ENCODE results near the gene RSPH10B. TPM values are rescaled to one million over a fixed set of nuclear protein-coding genes. Genes with fewer than 3 reads are reported as not detected.

RSPH10B gene
- total and polyA plus RNA-seq, 12 donors, result 0.28 to 7.0 (median 0.67) TPM; not detected in 1

Small RNA genes within 50 kb of the gene (small RNA-seq; reads per million reads assigned to genes)
- gene RF00019 (0 reads per million in 2 donors), gene SNORA80D (0.12 to 0.42 reads per million in 2 donors)

Other genes with a start within 250 kb of the RSPH10B start
- gene RNF216, start 189.0 kb downstream of the RSPH10B start, total RNA-seq, result 10 to 100 TPM; 13.7 to 35.7 (median 27.8) TPM
- gene RNF216, start 189.0 kb downstream of the RSPH10B start, polyA plus RNA-seq, result 10 to 100 TPM; 13.6 to 19.6 (median 14.6) TPM
- not detected for gene OCM, start 89.9 kb downstream of the RSPH10B start, total RNA-seq
- under 1 TPM; 0.26 to 0.80 (median 0.64) TPM for gene OCM, start 89.9 kb downstream of the RSPH10B start, polyA plus RNA-seq
- 100 to 1,000 TPM in 4 of 9 donors, 10 to 100 TPM in 5; 76.5 to 140 (median 96.1) TPM for gene CCZ1, start 72.0 kb downstream of the RSPH10B start, total RNA-seq
- 100 to 1,000 TPM in 1 of 3 donors, 10 to 100 TPM in 2; 49.2 to 132 (median 76.0) TPM for gene CCZ1, start 72.0 kb downstream of the RSPH10B start, polyA plus RNA-seq
- 10 to 100 TPM in 8 of 9 donors, 1 to 10 TPM in 1; 7.3 to 18.0 (median 14.7) TPM for gene PMS2, start 38.4 kb upstream of the RSPH10B start, total RNA-seq
- gene PMS2, start 38.4 kb upstream of the RSPH10B start, polyA plus RNA-seq, result 10 to 100 TPM in 1 of 3 donors, 1 to 10 TPM in 2; 4.7 to 13.6 (median 6.4) TPM
- gene AIMP2, start 38.6 kb upstream of the RSPH10B start, total RNA-seq, result 10 to 100 TPM; 27.3 to 77.5 (median 45.3) TPM
- 10 to 100 TPM; 10.5 to 47.1 (median 12.5) TPM for gene AIMP2, start 38.6 kb upstream of the RSPH10B start, polyA plus RNA-seq
- under 1 TPM in 2 of 9 donors, not detected in 7; 0.22 to 0.52 TPM for gene ANKRD61, start 60.7 kb upstream of the RSPH10B start, total RNA-seq
- gene ANKRD61, start 60.7 kb upstream of the RSPH10B start, polyA plus RNA-seq, result under 1 TPM in 2 of 3 donors, not detected in 1; 0.13 to 0.35 TPM
- gene EIF2AK1, start 88.5 kb upstream of the RSPH10B start, total RNA-seq, result 100 to 1,000 TPM in 7 of 9 donors, 10 to 100 TPM in 2; 52.9 to 292 (median 121) TPM
- gene EIF2AK1, start 88.5 kb upstream of the RSPH10B start, polyA plus RNA-seq, result 100 to 1,000 TPM in 1 of 3 donors, 10 to 100 TPM in 2; 56.9 to 119 (median 65.0) TPM
- 10 to 100 TPM in 1 of 9 donors, 1 to 10 TPM in 8; 3.3 to 15.0 (median 7.9) TPM for gene USP42, start 134.3 kb upstream of the RSPH10B start, total RNA-seq
- 1 to 10 TPM; 3.5 to 5.6 (median 5.3) TPM for gene USP42, start 134.3 kb upstream of the RSPH10B start, polyA plus RNA-seq